PC-9 (cell line): ENCODE measurements around the gene CDC14A. TPM values are rescaled to one million over a fixed set of nuclear protein-coding genes. Genes with fewer than 3 reads are reported as not detected.

ENCODE experiments used
- BruUV-seq: library from RNA; stranded (reverse); fragments of 400-500 nt; replicated peaks from 2 replicates; lab custom pipeline; 2021; lab: Mats Ljungman, UMichigan
- CTCF ChIA-PET: fragments of 300-600 bp; sonication (Branson Sonifier 250); formaldehyde crosslinking; loops from one replicate; lab custom pipeline; 2022; ENCODE audit warnings: antibody characterized with exemption; lab: Charles Lee
- POLR2A ChIA-PET: fragments of 300-600 bp; sonication (Branson Sonifier 250); formaldehyde crosslinking; loops from one replicate; lab custom pipeline; 2022; ENCODE audit warnings: antibody characterized with exemption; ENCODE audit not compliant: unreplicated experiment; lab: Charles Lee
- DNase-seq, 2 experiments: peaks; one replicate each; pipeline versions ENCODE4 v3.0.0 to v3.0.0-alpha.2; 2015 to 2022; ENCODE audit warnings: mixed read lengths in 1 of 2
- H2AFZ ChIP-seq: fragments of 200-600 bp; sonication (generic); 2 replicates; pipeline ENCODE4 v1.8.1; 2017; ENCODE audit warnings: antibody characterized with exemption
- H3F3A ChIP-seq: fragments of 200-600 bp; sonication (generic); 2 replicates; pipeline ENCODE4 v1.8.1; 2017; ENCODE audit warnings: antibody characterized with exemption, mild to moderate bottlenecking, low read depth; ENCODE audit not compliant: insufficient read depth
- H3K27ac ChIP-seq: fragments of 200-600 bp; sonication (generic); 2 replicates; pipeline ENCODE4 v1.6.1; 2016; ENCODE audit warnings: mixed run types
- H3K27me3 ChIP-seq: fragments of 200-600 bp; sonication (generic); 2 replicates; pipeline ENCODE4 v1.6.1; 2016; ENCODE audit warnings: low read depth, mixed run types; ENCODE audit not compliant: insufficient read depth
- H3K36me3 ChIP-seq: fragments of 200-600 bp; sonication (generic); 2 replicates; pipeline ENCODE4 v1.6.1; 2016; ENCODE audit warnings: low read depth, mixed run types
- H3K4me1 ChIP-seq: fragments of 200-600 bp; sonication (generic); replicated peaks from 2 replicates; pipeline ENCODE4 v1.6.1; 2016; ENCODE audit warnings: mixed run types; ENCODE audit not compliant: insufficient read depth
- H3K4me2 ChIP-seq: fragments of 200-600 bp; sonication (generic); 2 replicates; pipeline ENCODE4 v1.6.1; 2017; ENCODE audit warnings: mixed run types
- H3K4me3 ChIP-seq: fragments of 200-600 bp; sonication (generic); 2 replicates; pipeline ENCODE4 v1.6.1; 2016; ENCODE audit warnings: mixed run types
- H3K79me2 ChIP-seq: fragments of 200-600 bp; sonication (generic); 2 replicates; pipeline ENCODE4 v1.6.1; 2017; ENCODE audit warnings: low read depth, mixed run types
- H3K9me2 ChIP-seq: fragments of 200-600 bp; sonication (generic); 2 replicates; pipeline ENCODE4 v1.8.1; 2017; ENCODE audit warnings: mild to moderate bottlenecking; ENCODE audit not compliant: insufficient read depth
- H3K9me3 ChIP-seq: fragments of 200-600 bp; sonication (generic); 2 replicates; pipeline ENCODE4 v1.8.1; 2016; ENCODE audit warnings: low read depth; ENCODE audit not compliant: insufficient read depth
- H4K20me1 ChIP-seq: fragments of 200-600 bp; sonication (generic); 2 replicates; pipeline ENCODE4 v1.8.1; 2017; ENCODE audit not compliant: insufficient read depth
- EZH2 ChIP-seq: fragments of 200-600 bp; sonication (generic); IDR thresholded peaks from 2 replicates; pipeline ENCODE4 v1.8.0; 2017; ENCODE audit warnings: antibody characterized with exemption, low read depth
- intact Hi-C: fragments of 100-400 bp; cut with micrococcal nuclease; formaldehyde crosslinking; loops from one replicate; pipeline ENCODE4 v1.10.0; 2022; ENCODE audit not compliant: unreplicated experiment
- total RNA-seq: library from RNA; stranded (reverse); gene quantifications from 2 replicates; pipeline ENCODE4 v1.2.3, GENCODE V29; 2021
- TF ChIP-seq, protein P1 (sequence below): fragments of 200-600 bp; sonication (generic); conservative IDR thresholded peaks from 2 replicates; pipeline ENCODE4 v1.6.1; 2017; ENCODE audit warnings: mixed run types, antibody characterized with exemption, mild to moderate bottlenecking, moderate library complexity

Gene CDC14A
- total RNA-seq, 1 experiment from 2014 or later = 2.8 TPM

DNA sequence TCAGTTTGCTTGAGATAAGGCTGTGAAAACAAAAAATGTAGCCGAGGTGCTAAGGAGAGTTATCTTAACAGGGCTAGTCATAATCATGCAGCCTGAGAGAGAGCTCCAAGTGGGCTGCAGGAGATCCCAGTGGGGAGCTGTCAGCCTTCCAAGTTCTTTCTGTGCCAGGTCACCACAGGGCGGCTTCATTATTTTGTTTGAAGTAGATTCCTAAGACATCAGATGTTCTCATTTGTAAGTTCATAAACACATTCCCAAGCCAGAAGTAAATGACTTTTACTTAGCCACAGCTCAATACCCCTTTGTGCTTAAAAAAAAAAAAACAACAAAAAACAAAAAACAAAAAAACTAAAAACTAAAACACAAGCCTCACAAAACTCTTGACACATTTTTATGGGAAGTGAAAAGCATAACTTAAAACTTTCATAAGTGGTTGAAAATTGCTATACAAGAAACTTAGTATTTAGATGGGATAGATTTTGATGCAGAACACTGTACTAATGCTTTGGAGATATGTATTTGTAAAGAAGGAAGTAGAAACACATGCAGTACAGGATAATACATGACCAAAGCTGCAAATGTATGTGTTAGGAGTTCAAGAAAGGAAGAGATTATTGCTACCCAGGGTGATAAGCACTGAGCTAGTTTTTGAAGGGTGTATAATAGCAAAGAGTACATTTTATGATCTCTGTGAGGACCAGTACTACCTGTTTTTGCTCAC lies 8.6 kb downstream of the CDC14A start:
- Histone ChIP-seq H3K9me3 (no peaks in the 10 kb centered on the region), H3K9me2 (no peaks in the 10 kb centered on the region), H3K27ac (no peak overlapping the region), H3K79me2 (no peaks in the 10 kb centered on the region), H3K4me1 (no peaks in the 10 kb centered on the region), H4K20me1 (no peaks in the 10 kb centered on the region), H3K36me3 (no peaks in the 10 kb centered on the region), H3K27me3 (no peaks in the 10 kb centered on the region), H2AFZ (no peak overlapping the region), H3K4me3 (no peak overlapping the region), H3F3A (no peaks in the 10 kb centered on the region), H3K4me2 (no peak overlapping the region)
- BruUV-seq = no TSS peak
- CTCF ChIA-PET = no interaction called here
- intact Hi-C loops = no loop called here
- POLR2A ChIA-PET = no interaction called here
- DNase-seq = no peak
- no peak for TF ChIP-seq EZH2
- TF ChIP-seq, protein P1, sequence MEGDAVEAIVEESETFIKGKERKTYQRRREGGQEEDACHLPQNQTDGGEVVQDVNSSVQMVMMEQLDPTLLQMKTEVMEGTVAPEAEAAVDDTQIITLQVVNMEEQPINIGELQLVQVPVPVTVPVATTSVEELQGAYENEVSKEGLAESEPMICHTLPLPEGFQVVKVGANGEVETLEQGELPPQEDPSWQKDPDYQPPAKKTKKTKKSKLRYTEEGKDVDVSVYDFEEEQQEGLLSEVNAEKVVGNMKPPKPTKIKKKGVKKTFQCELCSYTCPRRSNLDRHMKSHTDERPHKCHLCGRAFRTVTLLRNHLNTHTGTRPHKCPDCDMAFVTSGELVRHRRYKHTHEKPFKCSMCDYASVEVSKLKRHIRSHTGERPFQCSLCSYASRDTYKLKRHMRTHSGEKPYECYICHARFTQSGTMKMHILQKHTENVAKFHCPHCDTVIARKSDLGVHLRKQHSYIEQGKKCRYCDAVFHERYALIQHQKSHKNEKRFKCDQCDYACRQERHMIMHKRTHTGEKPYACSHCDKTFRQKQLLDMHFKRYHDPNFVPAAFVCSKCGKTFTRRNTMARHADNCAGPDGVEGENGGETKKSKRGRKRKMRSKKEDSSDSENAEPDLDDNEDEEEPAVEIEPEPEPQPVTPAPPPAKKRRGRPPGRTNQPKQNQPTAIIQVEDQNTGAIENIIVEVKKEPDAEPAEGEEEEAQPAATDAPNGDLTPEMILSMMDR = no peak

DNA sequence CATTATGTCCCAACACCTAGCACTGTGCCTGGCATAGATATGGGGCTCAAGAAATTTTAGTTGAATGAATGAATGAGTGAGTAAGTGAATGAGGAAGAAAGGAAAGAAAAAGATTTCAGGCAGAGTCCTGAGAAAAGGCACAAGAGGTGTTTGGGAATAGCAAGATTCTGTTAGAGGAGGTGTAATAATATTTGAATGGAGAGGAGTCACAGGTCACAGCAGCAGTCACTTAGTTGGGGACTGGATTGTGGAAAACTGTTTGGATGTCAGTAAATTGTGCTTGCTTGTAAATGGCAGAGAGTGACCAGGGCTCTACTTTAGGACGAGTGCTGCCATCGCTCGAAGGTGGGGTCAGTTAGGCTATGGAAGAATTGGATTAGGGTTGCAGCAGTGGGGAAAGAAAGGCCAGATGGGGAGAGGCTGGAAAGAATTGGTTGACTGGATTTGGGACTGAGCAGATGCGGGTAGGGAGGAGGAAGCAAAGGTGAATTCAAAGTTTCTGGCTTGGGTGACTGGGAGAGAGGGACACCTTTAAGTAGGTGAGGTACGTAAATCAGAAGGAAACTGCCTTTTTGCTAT lies 9.3 kb downstream of the CDC14A start:
- H3K4me1 ChIP-seq = no peaks in the 10 kb centered on the region
- ChIA-PET CTCF (no interaction called here), POLR2A (no interaction called here)
- no peaks in the 10 kb centered on the region for H3F3A ChIP-seq
- no peaks in the 10 kb centered on the region for H3K9me2 ChIP-seq
- H3K79me2 ChIP-seq = no peaks in the 10 kb centered on the region
- H3K27me3 ChIP-seq = no peaks in the 10 kb centered on the region
- TF ChIP-seq EZH2 = no peak
- TF ChIP-seq, protein P1 = no peak
- no peaks in the 10 kb centered on the region for H4K20me1 ChIP-seq
- H3K36me3 ChIP-seq = no peaks in the 10 kb centered on the region
- BruUV-seq = no TSS peak
- DNase-seq = no peak
- H2AFZ ChIP-seq = no peak overlapping the region
- intact Hi-C loops = no loop called here
- H3K4me2 ChIP-seq = no peak overlapping the region
- H3K27ac ChIP-seq = no peak overlapping the region
- no peaks in the 10 kb centered on the region for H3K9me3 ChIP-seq
- H3K4me3 ChIP-seq = no peak overlapping the region

DNA sequence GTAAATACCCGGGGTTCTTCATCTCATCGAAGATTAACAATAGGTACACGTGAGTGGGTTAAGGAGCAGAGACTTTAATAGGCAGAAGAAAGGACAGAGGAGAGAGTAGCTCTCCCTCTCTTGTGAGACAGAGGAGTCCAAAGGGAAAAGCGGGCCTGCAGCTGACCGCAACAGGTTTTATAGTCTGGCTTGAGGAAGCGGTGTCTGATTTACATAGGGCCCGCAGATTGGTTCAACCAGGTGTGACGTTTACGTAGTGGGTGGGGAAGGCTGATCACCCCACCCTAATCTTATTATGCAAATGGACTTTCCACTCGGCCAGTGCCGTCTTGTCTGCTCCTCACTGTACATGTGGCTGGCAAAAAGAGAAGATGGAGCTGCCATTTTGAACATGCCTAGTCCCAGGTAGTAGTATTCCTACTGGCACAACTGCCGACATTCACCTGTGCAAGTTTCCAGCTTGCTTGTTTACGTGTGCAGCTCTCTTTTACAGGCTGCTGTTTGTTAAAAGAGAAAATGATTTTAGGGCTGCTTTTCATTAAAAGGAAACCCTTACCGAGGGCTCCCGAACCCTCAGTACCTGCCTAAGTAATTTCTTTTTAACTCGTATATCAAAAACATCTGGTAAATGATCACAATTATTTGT lies 10.6 kb downstream of the CDC14A start:
- no peaks in the 10 kb centered on the region for H3K27me3 ChIP-seq
- H3K4me1 ChIP-seq = no peaks in the 10 kb centered on the region
- H3K36me3 ChIP-seq = no peaks in the 10 kb centered on the region
- no peak overlapping the region for H3K4me3 ChIP-seq
- no TSS peak for BruUV-seq
- CTCF ChIA-PET = no interaction called here
- H3K27ac ChIP-seq = no peak overlapping the region
- no peak overlapping the region for H3K4me2 ChIP-seq
- TF ChIP-seq, protein P1 = no peak
- TF ChIP-seq EZH2 = no peak
- H2AFZ ChIP-seq = no peak overlapping the region
- intact Hi-C loops = no loop called here
- DNase-seq = no peak
- H3F3A ChIP-seq = no peaks in the 10 kb centered on the region
- POLR2A ChIA-PET = no interaction called here
- H4K20me1 ChIP-seq = no peaks in the 10 kb centered on the region
- no peaks in the 10 kb centered on the region for H3K9me3 ChIP-seq
- H3K79me2 ChIP-seq = no peaks in the 10 kb centered on the region
- no peaks in the 10 kb centered on the region for H3K9me2 ChIP-seq
